ENCODE measurements around the gene KMT2D. TPM values are rescaled to one million over a fixed set of nuclear protein-coding genes. Genes with fewer than 3 reads are reported as not detected.

The KMT2D gene
- total and polyA plus RNA-seq, 10 of the 15 experiments (the other 5 are each of a cell fraction or from before 2014, with no cell fraction given): 0.51 to 71.5 (median 10.4) TPM

- Histone ChIP-seq H3K79me2 (ENCODE audit: control insufficient read depth, insufficient read depth, low read length) (no peaks in the 10 kb centered on the region), H3K27ac (ENCODE audit: control insufficient read depth, insufficient read depth) (no peak overlapping the region), H2AFZ (ENCODE audit: control insufficient read depth, low read depth, low read length) (no peak overlapping the region), H3K9ac (ENCODE audit: control insufficient read depth, insufficient read depth, low read length) (no peak overlapping the region), H3K4me2 (ENCODE audit: control insufficient read depth, insufficient read depth) (peak overlapping the region; percentile 6; the same call in 1 of the 2 replicates), H3K27me3 (replicated peaks in 1 of 2; ENCODE audit: control insufficient read depth in 2 of 2, insufficient read depth in 2 of 2, low read length in 1 of 2) (peaks cover 32 to 45% of the 10 kb centered on the region in 2 experiments), H3K36me3 (ENCODE audit: control insufficient read depth in 2 of 2, insufficient read depth in 2 of 2, low read length in 1 of 2) (no peaks in the 10 kb centered on the region), H4K20me1 (ENCODE audit: control insufficient read depth, insufficient read depth) (no peaks in the 10 kb centered on the region), H3K4me3 (no peak overlapping the region), H3K4me1 (ENCODE audit: control insufficient read depth, insufficient read depth, low read length) (peaks cover 3% of the 10 kb centered on the region; the same call in 1 of the 2 replicates), H3K9me3 (replicated peaks; ENCODE audit: control insufficient read depth, insufficient read depth, low read length) (no peaks in the 10 kb centered on the region)
- POLR2A ChIA-PET: interaction anchor here (1.0 to 3.6 kb wide), 3 partner anchors 22 to 97 kb away, joined by 3 to 11 read pairs (median 3); partner anchors contain the start of genes RHEBL1, TUBA1A and TUBA1B
- ATAC-seq (no peak), DNase-seq (ENCODE audit: low read depth, low spot score) (no peak), FAIRE-seq (no peak)
- TF ChIP-seq SUZ12 (IDR thresholded peaks at IDR 0.05; ENCODE audit: unreplicated experiment) (peak; percentile 28), KAT2A (conservative IDR thresholded peaks at IDR 0.05; ENCODE audit: control insufficient read depth, low read depth, low read length) (no peak)
- no TSS peak for BruUV-seq (replicated peaks)
- SMC1A ChIA-PET (ENCODE audit: uncharacterized antibody, unreplicated experiment): interaction anchor here (1.0 to 6.8 kb wide), 6 partner anchors 18 to 240 kb away, joined by 3 to 64 read pairs (median 6); partner anchors contain the start of genes DDX23 and TUBA1B
- RAD21 ChIA-PET (ENCODE audit: unreplicated experiment): interaction anchor here (0.8 to 5.9 kb wide), 7 partner anchors 10 to 144 kb away, joined by 3 to 66 read pairs (median 7); partner anchors contain the start of genes DDN, RHEBL1 and TUBA1B
- WGBS (ENCODE audit: insufficient coverage, insufficient replicate concordance, low lambda C conversion rate, missing lambda C conversion rate): 24% methylated on average over 10 of the region's 14 CpGs
- CTCF ChIA-PET: interaction anchor here (0.9 to 12.2 kb wide), 19 partner anchors 9 to 167 kb away, joined by 3 to 244 read pairs (median 6); partner anchors contain the start of genes DDN, FKBP11, LMBR1L and RHEBL1
- in situ Hi-C loops (cut with MboI) (no loop called here), intact Hi-C loops (cut with micrococcal nuclease; ENCODE audit: unreplicated experiment) (loop anchor here (5.0 kb wide), 1 partner anchor 94 kb away; the partner anchor contains the start of gene DDN)
These were observed 31.2 kb upstream of the KMT2D start for GRCh38 chr12:49091836-49092085.

GRCh38 chr12:49091056-49091835, 30.7 kb upstream of the KMT2D start:
- ATAC-seq (no peak), FAIRE-seq (no peak), DNase-seq (ENCODE audit: low read depth, low spot score) (no peak)
- H3K79me2 ChIP-seq (ENCODE audit: control insufficient read depth, insufficient read depth, low read length): no peaks in the 10 kb centered on the region
- H3K9me3 ChIP-seq (replicated peaks; ENCODE audit: control insufficient read depth, insufficient read depth, low read length): no peaks in the 10 kb centered on the region
- no TSS peak for BruUV-seq (replicated peaks)
- ChIA-PET SMC1A (ENCODE audit: uncharacterized antibody, unreplicated experiment) (interaction anchor here (1.0 to 6.8 kb wide), 4 partner anchors 18 to 94 kb away, joined by 3 to 64 read pairs (median 6); partner anchors contain the start of gene TUBA1B), RAD21 (ENCODE audit: unreplicated experiment) (interaction anchor here (1.3 to 5.9 kb wide), 5 partner anchors 9 to 144 kb away, joined by 3 to 66 read pairs (median 7); partner anchors contain the start of gene DDN), POLR2A (interaction anchor here (1.0 to 1.3 kb wide), 2 partner anchors 21 to 97 kb away, joined by 3 read pairs; partner anchors contain the start of genes RHEBL1 and TUBA1A), CTCF (interaction anchor here (0.9 to 12.2 kb wide), 17 partner anchors 9 to 166 kb away, joined by 3 to 244 read pairs (median 7); partner anchors contain the start of genes DDN, FKBP11, LMBR1L and RHEBL1)
- H3K9ac ChIP-seq (ENCODE audit: control insufficient read depth, insufficient read depth, low read length): no peak overlapping the region
- no peak overlapping the region for H3K27ac ChIP-seq (ENCODE audit: control insufficient read depth, insufficient read depth)
- H3K4me2 ChIP-seq (ENCODE audit: control insufficient read depth, insufficient read depth): no peak overlapping the region
- TF ChIP-seq EZH2 (IDR thresholded peaks at IDR 0.05; ENCODE audit: borderline replicate concordance, control insufficient read depth, low read depth, low read length): no peak
- TF ChIP-seq SUZ12 (IDR thresholded peaks at IDR 0.05; ENCODE audit: unreplicated experiment): peak; percentile 42
- H3K4me1 ChIP-seq (ENCODE audit: control insufficient read depth, insufficient read depth, low read length): peaks cover 3% of the 10 kb centered on the region; the same call in 1 of the 2 replicates
- H3K4me3 ChIP-seq: no peak overlapping the region
- H3K27me3 ChIP-seq (replicated peaks in 1 of 2; ENCODE audit: control insufficient read depth in 2 of 2, insufficient read depth in 2 of 2, low read length in 1 of 2): peaks cover 32 to 45% of the 10 kb centered on the region in 2 experiments
- H4K20me1 ChIP-seq (ENCODE audit: control insufficient read depth, insufficient read depth): no peaks in the 10 kb centered on the region
- intact Hi-C loops (cut with micrococcal nuclease; ENCODE audit: unreplicated experiment): loop anchor here (5.0 kb wide), 1 partner anchor 94 kb away; the partner anchor contains the start of gene DDN
- 59% methylated on average over 38 of the region's 41 CpGs for WGBS (ENCODE audit: insufficient coverage, insufficient replicate concordance, low lambda C conversion rate, missing lambda C conversion rate)
- no peak overlapping the region for H2AFZ ChIP-seq (ENCODE audit: control insufficient read depth, low read depth, low read length)
- H3K36me3 ChIP-seq (ENCODE audit: control insufficient read depth in 2 of 2, insufficient read depth in 2 of 2, low read length in 1 of 2): no peaks in the 10 kb centered on the region
- in situ Hi-C loops (cut with MboI): no loop called here

All from GM12878 (cell line).